GM12892 (cell line): ENCODE results near the gene ANG.

Experiments used
- POLR2A ChIP-seq: IDR thresholded peaks from 2 replicates; pipeline ENCODE4 v1.6.1; 2011; ENCODE audit warnings: low read depth, low read length, control low read depth
- POLR2AphosphoS5 ChIP-seq: IDR thresholded peaks from 2 replicates; pipeline ENCODE4 v1.6.1; 2011; ENCODE audit warnings: low read depth, low read length, control low read depth

- no peak for TF ChIP-seq POLR2A
- TF ChIP-seq POLR2AphosphoS5, result peak; percentile 32; the same call in 1 of the 2 replicates
These were observed 29.2 kb upstream of the ANG start for GRCh38 chr14:20659336-20659735.
